NB4 (cell line): ENCODE measurements around the gene KCNJ10.

ENCODE experiments used
- POLR2A ChIP-seq: IDR thresholded peaks from 2 replicates; pipeline ENCODE4 v1.6.1; 2011; ENCODE audit warnings: mild to moderate bottlenecking; ENCODE audit not compliant: insufficient read length; ENCODE audit errors: extremely low read depth
- TF ChIP-seq, protein P1 (sequence below): IDR thresholded peaks from one replicate; pipeline ENCODE4 v1.5.1; 2012; ENCODE audit warnings: low read depth, low read length
- TF ChIP-seq, protein P2 (sequence below): IDR thresholded peaks from 2 replicates; pipeline ENCODE4 v1.6.1; 2011; ENCODE audit warnings: low read depth, low read length

DNA sequence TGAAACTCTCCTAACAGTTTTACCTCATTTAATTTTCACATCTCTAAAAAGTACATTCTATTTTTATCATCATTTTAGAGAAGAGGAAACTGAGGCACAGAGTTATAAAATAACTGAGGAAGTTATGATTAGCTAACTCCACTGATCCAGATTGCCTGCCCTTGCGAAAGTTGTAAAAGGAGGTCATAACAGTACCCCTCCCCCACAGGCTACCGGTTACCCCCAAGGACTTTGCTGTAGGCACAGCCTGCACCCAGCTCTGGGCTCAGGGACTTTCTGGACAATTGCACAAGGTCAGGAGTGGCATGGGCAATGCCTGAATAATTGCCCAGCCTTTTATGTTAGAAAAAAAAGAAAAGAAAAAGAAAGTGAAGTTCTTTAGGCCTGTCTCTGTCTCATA is 60.9 kb downstream of the KCNJ10 start:
- TF ChIP-seq, protein P1, sequence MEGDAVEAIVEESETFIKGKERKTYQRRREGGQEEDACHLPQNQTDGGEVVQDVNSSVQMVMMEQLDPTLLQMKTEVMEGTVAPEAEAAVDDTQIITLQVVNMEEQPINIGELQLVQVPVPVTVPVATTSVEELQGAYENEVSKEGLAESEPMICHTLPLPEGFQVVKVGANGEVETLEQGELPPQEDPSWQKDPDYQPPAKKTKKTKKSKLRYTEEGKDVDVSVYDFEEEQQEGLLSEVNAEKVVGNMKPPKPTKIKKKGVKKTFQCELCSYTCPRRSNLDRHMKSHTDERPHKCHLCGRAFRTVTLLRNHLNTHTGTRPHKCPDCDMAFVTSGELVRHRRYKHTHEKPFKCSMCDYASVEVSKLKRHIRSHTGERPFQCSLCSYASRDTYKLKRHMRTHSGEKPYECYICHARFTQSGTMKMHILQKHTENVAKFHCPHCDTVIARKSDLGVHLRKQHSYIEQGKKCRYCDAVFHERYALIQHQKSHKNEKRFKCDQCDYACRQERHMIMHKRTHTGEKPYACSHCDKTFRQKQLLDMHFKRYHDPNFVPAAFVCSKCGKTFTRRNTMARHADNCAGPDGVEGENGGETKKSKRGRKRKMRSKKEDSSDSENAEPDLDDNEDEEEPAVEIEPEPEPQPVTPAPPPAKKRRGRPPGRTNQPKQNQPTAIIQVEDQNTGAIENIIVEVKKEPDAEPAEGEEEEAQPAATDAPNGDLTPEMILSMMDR = no peak
- TF ChIP-seq, protein P2, sequence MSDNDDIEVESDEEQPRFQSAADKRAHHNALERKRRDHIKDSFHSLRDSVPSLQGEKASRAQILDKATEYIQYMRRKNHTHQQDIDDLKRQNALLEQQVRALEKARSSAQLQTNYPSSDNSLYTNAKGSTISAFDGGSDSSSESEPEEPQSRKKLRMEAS = no peak
- no peak for TF ChIP-seq POLR2A
